ENCODE data around the gene ATP8A2. TPM values are rescaled to one million over a fixed set of nuclear protein-coding genes. Genes with fewer than 3 reads are reported as not detected.

Gene ATP8A2
- total and polyA plus RNA-seq, 4 donors, result 0.01 to 0.08 (median 0.05) TPM; not detected in 1

GRCh38 chr13:26025771-26026170 is 654.0 kb downstream of the ATP8A2 start:
- H3K27ac ChIP-seq (ENCODE audit: low read depth in 1 of 2, low read length in 2 of 2), result no peak overlapping the region
- H3K4me1 ChIP-seq (ENCODE audit: control insufficient read depth in 4 of 4, insufficient read depth in 4 of 4, low read length in 3 of 4), result no peaks in the 10 kb centered on the region
- H3K9ac ChIP-seq (ENCODE audit: low read depth in 1 of 2, low read length in 2 of 2), result no peak overlapping the region
- WGBS, result 93% methylated on average over 4 of the region's 4 CpGs
- H3K27me3 ChIP-seq (ENCODE audit: control insufficient read depth in 4 of 4, insufficient read depth in 4 of 4, low read length in 3 of 4), result no peaks in the 10 kb centered on the region
- TF ChIP-seq YY1 (IDR thresholded peaks at IDR 0.05), result no peak
- H3K36me3 ChIP-seq (ENCODE audit: control insufficient read depth in 4 of 4, insufficient read depth in 3 of 4, low read depth in 1 of 4, low read length in 3 of 4), result no peaks in the 10 kb centered on the region
- DNase-seq (ENCODE audit: low spot score), result no peak
- H3K9me3 ChIP-seq (ENCODE audit: control insufficient read depth in 4 of 4, low read length in 3 of 4), result no peaks in the 10 kb centered on the region
- H3K4me3 ChIP-seq (ENCODE audit: low read depth in 1 of 3, low read length in 3 of 3), result no peak overlapping the region

- WGBS, result 80% methylated on average over 4 of the region's 4 CpGs
- no peak for DNase-seq (ENCODE audit: low spot score)
- no peak for TF ChIP-seq YY1 (IDR thresholded peaks at IDR 0.05)
- no peak for TF ChIP-seq SP1 (IDR thresholded peaks at IDR 0.05)
- no peak for TF ChIP-seq ATF3 (IDR thresholded peaks at IDR 0.05)
- no peak for TF ChIP-seq FOXA2 (IDR thresholded peaks at IDR 0.05)
- TF ChIP-seq RAD21 (IDR thresholded peaks at IDR 0.05), result no peak
- no peak for TF ChIP-seq ZBTB33 (IDR thresholded peaks at IDR 0.05)
- TF ChIP-seq NR2F2 (IDR thresholded peaks at IDR 0.05), result no peak
- TF ChIP-seq TAF1 (conservative IDR thresholded peaks at IDR 0.05), result no peak
- TF ChIP-seq GABPA (IDR thresholded peaks at IDR 0.05 in 1 of 2, conservative IDR thresholded peaks at IDR 0.05 in 1 of 2), result no peak
- no peak for TF ChIP-seq JUND (IDR thresholded peaks at IDR 0.05)
- no peak for TF ChIP-seq CTCF (IDR thresholded peaks at IDR 0.05; ENCODE audit: low read depth, low read length, missing input control)
Observed at GRCh38 chr13:26026211-26026610, 654.4 kb downstream of the ATP8A2 start.

GRCh38 chr13:26029581-26030136 is 657.9 kb downstream of the ATP8A2 start:
- Histone ChIP-seq H3K9me3 (ENCODE audit: control insufficient read depth in 4 of 4, low read length in 3 of 4) (peaks cover 0 to 3% (median 0%) of the 10 kb centered on the region in 4 donors), H3K9ac (ENCODE audit: low read depth in 1 of 2, low read length in 2 of 2) (no peak overlapping the region), H3K36me3 (ENCODE audit: control insufficient read depth in 4 of 4, insufficient read depth in 3 of 4, low read depth in 1 of 4, low read length in 3 of 4) (no peaks in the 10 kb centered on the region), H3K4me3 (ENCODE audit: low read depth in 1 of 3, low read length in 3 of 3) (no peak overlapping the region), H3K27ac (ENCODE audit: low read depth in 1 of 2, low read length in 2 of 2) (no peak overlapping the region), H3K4me1 (ENCODE audit: control insufficient read depth in 4 of 4, insufficient read depth in 4 of 4, low read length in 3 of 4) (no peaks in the 10 kb centered on the region), H3K27me3 (ENCODE audit: control insufficient read depth in 4 of 4, insufficient read depth in 4 of 4, low read length in 3 of 4) (peaks cover 0 to 2% (median 0%) of the 10 kb centered on the region in 4 donors)
- TF ChIP-seq ZBTB33 (IDR thresholded peaks at IDR 0.05) (no peak), NR2F2 (IDR thresholded peaks at IDR 0.05) (no peak), RAD21 (IDR thresholded peaks at IDR 0.05) (no peak), FOXA1 (IDR thresholded peaks at IDR 0.05) (no peak), EGR1 (IDR thresholded peaks at IDR 0.05; ENCODE audit: low read depth in 2 of 2) (no peak), HNF4G (IDR thresholded peaks at IDR 0.05) (no peak)
- no peak for DNase-seq (ENCODE audit: low spot score)
- 85% methylated on average over 4 of the region's 4 CpGs for WGBS

More at GRCh38 chr13:26026211-26026610, 654.4 kb downstream of the ATP8A2 start:
- Histone ChIP-seq H3K27ac (ENCODE audit: low read depth in 1 of 2, low read length in 2 of 2) (no peak overlapping the region), H3K9ac (ENCODE audit: low read depth in 1 of 2, low read length in 2 of 2) (no peak overlapping the region), H3K27me3 (ENCODE audit: control insufficient read depth in 4 of 4, insufficient read depth in 4 of 4, low read length in 3 of 4) (no peaks in the 10 kb centered on the region), H3K4me1 (ENCODE audit: control insufficient read depth in 4 of 4, insufficient read depth in 4 of 4, low read length in 3 of 4) (no peaks in the 10 kb centered on the region), H3K9me3 (ENCODE audit: control insufficient read depth in 4 of 4, low read length in 3 of 4) (peaks cover 0 to 3% (median 0%) of the 10 kb centered on the region in 4 donors), H3K4me3 (ENCODE audit: low read depth in 1 of 3, low read length in 3 of 3) (no peak overlapping the region), H3K36me3 (ENCODE audit: control insufficient read depth in 4 of 4, insufficient read depth in 3 of 4, low read depth in 1 of 4, low read length in 3 of 4) (no peaks in the 10 kb centered on the region)

Measured in liver (tissue), 9 donors.